PFSK-1 (cell line): ENCODE data around the gene TET3.

Experiments used
- POLR2AphosphoS5 ChIP-seq: IDR thresholded peaks from 2 replicates; pipeline ENCODE4 v1.6.1; 2012; ENCODE audit warnings: low read depth, mild to moderate bottlenecking, control low read depth, low read length, moderate library complexity
- REST ChIP-seq, 2 experiments: IDR thresholded peaks; 2 replicates each; pipeline versions ENCODE4 v1.6.1 to v1.8.0; 2011 to 2012; ENCODE audit warnings: low read depth in 2 of 2, low read length in 2 of 2, control low read depth in 1 of 2, inconsistent platforms in 1 of 2, mild to moderate bottlenecking in 1 of 2, moderate library complexity in 1 of 2; ENCODE audit not compliant: insufficient read depth in 1 of 2

GRCh38 chr2:73937103-73937885, 47.4 kb upstream of the TET3 start:
- no peak for TF ChIP-seq POLR2AphosphoS5
- no peak for TF ChIP-seq REST (IDR thresholded peaks at IDR 0.05; ENCODE audit: insufficient read depth in 1 of 2, low read depth in 2 of 2, low read length in 2 of 2)
